ENCODE results near the gene ARPC4. TPM values are rescaled to one million over a fixed set of nuclear protein-coding genes. Genes with fewer than 3 reads are reported as not detected.

Gene ARPC4
- total and polyA plus RNA-seq, 2 of the 13 experiments (the other 11 are each of a cell fraction or from before 2014, with no cell fraction given), result 30.1 to 83.6 TPM

DNA sequence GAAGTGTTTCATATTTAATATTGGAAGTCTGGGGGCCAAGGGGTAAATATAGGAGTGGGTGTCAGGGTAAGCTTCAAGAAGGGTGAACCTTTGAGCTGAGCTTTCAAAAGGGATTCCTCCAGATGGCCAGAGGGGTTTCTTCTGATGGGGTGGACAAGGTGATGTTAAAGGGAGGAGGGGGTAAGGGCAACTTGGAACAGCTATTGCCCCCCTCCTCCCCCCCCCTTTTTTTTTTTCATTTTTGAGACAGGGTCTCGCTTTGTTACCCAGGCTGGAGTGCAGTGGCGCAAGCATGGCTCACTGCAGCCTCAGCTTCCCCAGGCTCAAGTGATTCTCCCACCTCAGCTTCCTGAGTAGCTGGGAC, 15.1 kb downstream of the ARPC4 start:
- no peak overlapping the region for H3K9ac ChIP-seq (ENCODE audit: insufficient read depth, low read depth, low read length)
- no peak overlapping the region for H3K4me2 ChIP-seq (ENCODE audit: low read depth, low read length)
- H3K4me1 ChIP-seq (ENCODE audit: insufficient read depth, low read length), result no peaks in the 10 kb centered on the region
- no peaks in the 10 kb centered on the region for H4K20me1 ChIP-seq (ENCODE audit: insufficient read depth, low read length)
- no peak overlapping the region for H2AFZ ChIP-seq (ENCODE audit: low read length)
- H3K79me2 ChIP-seq (ENCODE audit: insufficient read depth, low read length), result no peaks in the 10 kb centered on the region
- intact Hi-C loops (cut with micrococcal nuclease; ENCODE audit: unreplicated experiment), result no loop called here
- ChIA-PET POLR2A (interaction anchor here (1.2 to 2.7 kb wide), 3 partner anchors 11 to 59 kb away, joined by 3 to 13 read pairs (median 5); partner anchors contain the start of genes ARPC4, OGG1 and TADA3), CTCF (ENCODE audit: low intra/inter-chr PET ratio, low total read pairs) (no interaction called here)
- WGBS (ENCODE audit: low lambda C conversion rate), result 93% methylated on average over 2 of the region's 2 CpGs
- no peak for FAIRE-seq
- ATAC-seq, result no peak
- BruUV-seq (replicated peaks), result no TSS peak
- in situ Hi-C loops (cut with HindIII; ENCODE audit: extremely low pct_ligation_motif_present, low pct_unique_long_range_greater_than_20kb), result no loop called here
- no peak overlapping the region for H3K4me3 ChIP-seq (replicated peaks in 1 of 3; ENCODE audit: insufficient read depth in 1 of 3, low read depth in 2 of 3, low read length in 3 of 3)
- H3K27ac ChIP-seq (ENCODE audit: extremely low read length, insufficient read depth, low read length), result no peak overlapping the region
- no peaks in the 10 kb centered on the region; a peak in 1 of 5 replicates for H3K27me3 ChIP-seq (ENCODE audit: control insufficient read depth in 1 of 2, insufficient read depth in 2 of 2, low read length in 2 of 2)
- no peak for DNase-seq (ENCODE audit: low spot score)
- H3K9me3 ChIP-seq (ENCODE audit: low read length), result no peaks in the 10 kb centered on the region
- H3K36me3 ChIP-seq (replicated peaks in 1 of 2; ENCODE audit: control insufficient read depth in 1 of 2, insufficient read depth in 2 of 2, low read length in 2 of 2), result peaks cover 21 to 45% of the 10 kb centered on the region in 2 experiments
- TF ChIP-seq PRPF4 (IDR thresholded peaks at IDR 0.05; ENCODE audit: low read depth, low read length, poor library complexity, severe bottlenecking) (no peak), ZNF264 (CRISPR knock-in tag; IDR thresholded peaks at IDR 0.05) (no peak), SYNCRIP (IDR thresholded peaks at IDR 0.05; ENCODE audit: insufficient read depth, low read depth, low read length) (no peak), SKI (IDR thresholded peaks at IDR 0.05; ENCODE audit: partially characterized antibody) (no peak), TGIF2 (CRISPR knock-in tag; IDR thresholded peaks at IDR 0.05) (no peak), ZNF136 (CRISPR knock-in tag; IDR thresholded peaks at IDR 0.05; ENCODE audit: low read depth) (no peak), ZNF558 (CRISPR knock-in tag; IDR thresholded peaks at IDR 0.05; ENCODE audit: borderline replicate concordance) (no peak), GATA4 (IDR thresholded peaks at IDR 0.05; ENCODE audit: borderline replicate concordance, low read depth) (no peak)
- TF ChIP-seq, protein P1, sequence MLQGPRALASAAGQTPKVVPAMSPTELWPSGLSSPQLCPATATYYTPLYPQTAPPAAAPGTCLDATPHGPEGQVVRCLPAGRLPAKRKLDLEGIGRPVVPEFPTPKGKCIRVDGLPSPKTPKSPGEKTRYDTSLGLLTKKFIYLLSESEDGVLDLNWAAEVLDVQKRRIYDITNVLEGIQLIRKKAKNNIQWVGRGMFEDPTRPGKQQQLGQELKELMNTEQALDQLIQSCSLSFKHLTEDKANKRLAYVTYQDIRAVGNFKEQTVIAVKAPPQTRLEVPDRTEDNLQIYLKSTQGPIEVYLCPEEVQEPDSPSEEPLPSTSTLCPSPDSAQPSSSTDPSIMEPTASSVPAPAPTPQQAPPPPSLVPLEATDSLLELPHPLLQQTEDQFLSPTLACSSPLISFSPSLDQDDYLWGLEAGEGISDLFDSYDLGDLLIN (CRISPR knock-in tag; IDR thresholded peaks at IDR 0.05; ENCODE audit: borderline replicate concordance), result no peak
- TF ChIP-seq, protein P2, sequence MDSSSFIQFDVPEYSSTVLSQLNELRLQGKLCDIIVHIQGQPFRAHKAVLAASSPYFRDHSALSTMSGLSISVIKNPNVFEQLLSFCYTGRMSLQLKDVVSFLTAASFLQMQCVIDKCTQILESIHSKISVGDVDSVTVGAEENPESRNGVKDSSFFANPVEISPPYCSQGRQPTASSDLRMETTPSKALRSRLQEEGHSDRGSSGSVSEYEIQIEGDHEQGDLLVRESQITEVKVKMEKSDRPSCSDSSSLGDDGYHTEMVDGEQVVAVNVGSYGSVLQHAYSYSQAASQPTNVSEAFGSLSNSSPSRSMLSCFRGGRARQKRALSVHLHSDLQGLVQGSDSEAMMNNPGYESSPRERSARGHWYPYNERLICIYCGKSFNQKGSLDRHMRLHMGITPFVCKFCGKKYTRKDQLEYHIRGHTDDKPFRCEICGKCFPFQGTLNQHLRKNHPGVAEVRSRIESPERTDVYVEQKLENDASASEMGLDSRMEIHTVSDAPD (CRISPR knock-in tag; IDR thresholded peaks at IDR 0.05), result no peak
- TF ChIP-seq, protein P3, sequence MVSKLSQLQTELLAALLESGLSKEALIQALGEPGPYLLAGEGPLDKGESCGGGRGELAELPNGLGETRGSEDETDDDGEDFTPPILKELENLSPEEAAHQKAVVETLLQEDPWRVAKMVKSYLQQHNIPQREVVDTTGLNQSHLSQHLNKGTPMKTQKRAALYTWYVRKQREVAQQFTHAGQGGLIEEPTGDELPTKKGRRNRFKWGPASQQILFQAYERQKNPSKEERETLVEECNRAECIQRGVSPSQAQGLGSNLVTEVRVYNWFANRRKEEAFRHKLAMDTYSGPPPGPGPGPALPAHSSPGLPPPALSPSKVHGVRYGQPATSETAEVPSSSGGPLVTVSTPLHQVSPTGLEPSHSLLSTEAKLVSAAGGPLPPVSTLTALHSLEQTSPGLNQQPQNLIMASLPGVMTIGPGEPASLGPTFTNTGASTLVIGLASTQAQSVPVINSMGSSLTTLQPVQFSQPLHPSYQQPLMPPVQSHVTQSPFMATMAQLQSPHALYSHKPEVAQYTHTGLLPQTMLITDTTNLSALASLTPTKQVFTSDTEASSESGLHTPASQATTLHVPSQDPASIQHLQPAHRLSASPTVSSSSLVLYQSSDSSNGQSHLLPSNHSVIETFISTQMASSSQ (IDR thresholded peaks at IDR 0.05; ENCODE audit: low read depth), result no peak
- TF ChIP-seq, protein P3 (CRISPR knock-in tag; IDR thresholded peaks at IDR 0.05; ENCODE audit: borderline replicate concordance), result no peak
- TF ChIP-seq, protein P4, sequence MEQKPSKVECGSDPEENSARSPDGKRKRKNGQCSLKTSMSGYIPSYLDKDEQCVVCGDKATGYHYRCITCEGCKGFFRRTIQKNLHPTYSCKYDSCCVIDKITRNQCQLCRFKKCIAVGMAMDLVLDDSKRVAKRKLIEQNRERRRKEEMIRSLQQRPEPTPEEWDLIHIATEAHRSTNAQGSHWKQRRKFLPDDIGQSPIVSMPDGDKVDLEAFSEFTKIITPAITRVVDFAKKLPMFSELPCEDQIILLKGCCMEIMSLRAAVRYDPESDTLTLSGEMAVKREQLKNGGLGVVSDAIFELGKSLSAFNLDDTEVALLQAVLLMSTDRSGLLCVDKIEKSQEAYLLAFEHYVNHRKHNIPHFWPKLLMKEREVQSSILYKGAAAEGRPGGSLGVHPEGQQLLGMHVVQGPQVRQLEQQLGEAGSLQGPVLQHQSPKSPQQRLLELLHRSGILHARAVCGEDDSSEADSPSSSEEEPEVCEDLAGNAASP (CRISPR knock-in tag; IDR thresholded peaks at IDR 0.05; ENCODE audit: borderline replicate concordance), result no peak
- TF ChIP-seq, protein P5, sequence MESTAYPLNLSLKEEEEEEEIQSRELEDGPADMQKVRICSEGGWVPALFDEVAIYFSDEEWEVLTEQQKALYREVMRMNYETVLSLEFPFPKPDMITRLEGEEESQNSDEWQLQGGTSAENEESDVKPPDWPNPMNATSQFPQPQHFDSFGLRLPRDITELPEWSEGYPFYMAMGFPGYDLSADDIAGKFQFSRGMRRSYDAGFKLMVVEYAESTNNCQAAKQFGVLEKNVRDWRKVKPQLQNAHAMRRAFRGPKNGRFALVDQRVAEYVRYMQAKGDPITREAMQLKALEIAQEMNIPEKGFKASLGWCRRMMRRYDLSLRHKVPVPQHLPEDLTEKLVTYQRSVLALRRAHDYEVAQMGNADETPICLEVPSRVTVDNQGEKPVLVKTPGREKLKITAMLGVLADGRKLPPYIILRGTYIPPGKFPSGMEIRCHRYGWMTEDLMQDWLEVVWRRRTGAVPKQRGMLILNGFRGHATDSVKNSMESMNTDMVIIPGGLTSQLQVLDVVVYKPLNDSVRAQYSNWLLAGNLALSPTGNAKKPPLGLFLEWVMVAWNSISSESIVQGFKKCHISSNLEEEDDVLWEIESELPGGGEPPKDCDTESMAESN (CRISPR knock-in tag; conservative IDR thresholded peaks at IDR 0.05), result no peak

Data from HepG2 (cell line).